ENCODE measurements around the gene VGF. TPM values are rescaled to one million over a fixed set of nuclear protein-coding genes. Genes with fewer than 3 reads are reported as not detected.

Gene VGF
- total RNA-seq, 1 donor from 2014 or later, result 51.8 TPM

GRCh38 chr7:101185258-101185839, 20.0 kb upstream of the VGF start:
- Histone ChIP-seq H3K9ac (ENCODE audit: low read length) (no peak overlapping the region), H3K27me3 (ENCODE audit: insufficient read depth, low read length) (peaks cover 5% of the 10 kb centered on the region), H3K36me3 (ENCODE audit: insufficient read depth, low read length) (no peaks in the 10 kb centered on the region), H4K20me1 (ENCODE audit: insufficient read depth, low read length) (no peaks in the 10 kb centered on the region), H3K9me3 (ENCODE audit: insufficient read depth, low read depth, low read length) (no peaks in the 10 kb centered on the region), H3K4me1 (ENCODE audit: insufficient read depth, low read length) (no peaks in the 10 kb centered on the region), H3K27ac (ENCODE audit: low read depth, low read length) (no peak overlapping the region), H3K79me2 (ENCODE audit: insufficient read depth, low read length) (no peaks in the 10 kb centered on the region), H2AFZ (ENCODE audit: low read depth, low read length) (no peak overlapping the region), H3K4me2 (ENCODE audit: low read length) (no peak overlapping the region), H3K4me3 (ENCODE audit: insufficient read depth, low read depth, low read length) (no peak overlapping the region)
- H3K9me3 Mint-ChIP-seq (ENCODE audit: unreplicated experiment), result no peaks in the 10 kb centered on the region
- H3K4me1 Mint-ChIP-seq (ENCODE audit: low read depth, unreplicated experiment), result peaks cover 8% of the 10 kb centered on the region
- DNase-seq (ENCODE audit: low read depth) (peak; percentile 53), FAIRE-seq (no peak)
- H3K27ac Mint-ChIP-seq (ENCODE audit: unreplicated experiment), result no peak overlapping the region
- H3K27me3 Mint-ChIP-seq (ENCODE audit: low read depth, unreplicated experiment), result peaks cover 13% of the 10 kb centered on the region
- TF ChIP-seq EZH2 (IDR thresholded peaks at IDR 0.05; ENCODE audit: insufficient read depth, low read length) (no peak), CTCF (IDR thresholded peaks at IDR 0.05; ENCODE audit: insufficient read depth, low read depth, low read length) (no peak)
- H3K36me3 Mint-ChIP-seq (ENCODE audit: low read depth, unreplicated experiment), result no peaks in the 10 kb centered on the region
- no peak overlapping the region for H3K4me3 Mint-ChIP-seq (ENCODE audit: unreplicated experiment)

- Mint-ChIP-seq H3K27ac (ENCODE audit: unreplicated experiment) (no peak within 1 kb of the TSS), H3K27me3 (ENCODE audit: low read depth, unreplicated experiment) (peaks cover 49% of the 10 kb centered on the region), H3K4me1 (ENCODE audit: low read depth, unreplicated experiment) (peaks cover 7% of the 10 kb centered on the region), H3K9me3 (ENCODE audit: unreplicated experiment) (no peaks in the 10 kb centered on the region), H3K4me3 (ENCODE audit: unreplicated experiment) (peak within 1 kb of the TSS; percentile 67), H3K36me3 (ENCODE audit: low read depth, unreplicated experiment) (no peaks in the 10 kb centered on the region)
- TF ChIP-seq CTCF (IDR thresholded peaks at IDR 0.05; ENCODE audit: insufficient read depth, low read depth, low read length), result no peak
- peak; percentile 100 for TF ChIP-seq EZH2 (IDR thresholded peaks at IDR 0.05; ENCODE audit: insufficient read depth, low read length)
- no peak for FAIRE-seq
- no peak within 1 kb of the TSS for H2AFZ ChIP-seq (ENCODE audit: low read depth, low read length)
- no peak within 1 kb of the TSS for H3K4me3 ChIP-seq (ENCODE audit: insufficient read depth, low read depth, low read length)
- H3K9me3 ChIP-seq (ENCODE audit: insufficient read depth, low read depth, low read length), result no peaks in the 10 kb centered on the region
- H4K20me1 ChIP-seq (ENCODE audit: insufficient read depth, low read length), result no peaks in the 10 kb centered on the region
- H3K4me1 ChIP-seq (ENCODE audit: insufficient read depth, low read length), result peaks cover 2% of the 10 kb centered on the region
- H3K27me3 ChIP-seq (ENCODE audit: insufficient read depth, low read length), result peaks cover 42% of the 10 kb centered on the region
- no peaks in the 10 kb centered on the region for H3K79me2 ChIP-seq (ENCODE audit: insufficient read depth, low read length)
- no peak within 1 kb of the TSS for H3K27ac ChIP-seq (ENCODE audit: low read depth, low read length)
- H3K4me2 ChIP-seq (ENCODE audit: low read length), result peak within 1 kb of the TSS; percentile 70
- DNase-seq (ENCODE audit: low read depth), result no peak
- no peaks in the 10 kb centered on the region for H3K36me3 ChIP-seq (ENCODE audit: insufficient read depth, low read length)
- no peak within 1 kb of the TSS for H3K9ac ChIP-seq (ENCODE audit: low read length)
These were observed 14.9 kb upstream of the VGF start, which contains the start of gene NAT16 for GRCh38 chr7:101180130-101180755. Gene NAT16, minus strand, starts transcription at chr7:101180293. Its CDS starts 5,486 bp downstream, at chr7:101174807.

GRCh38 chr7:101179713-101180112, 14.3 kb upstream of the VGF start:
- H3K79me2 ChIP-seq (ENCODE audit: insufficient read depth, low read length), result no peaks in the 10 kb centered on the region
- H3K36me3 ChIP-seq (ENCODE audit: insufficient read depth, low read length), result no peaks in the 10 kb centered on the region
- Mint-ChIP-seq H3K9me3 (ENCODE audit: unreplicated experiment) (no peaks in the 10 kb centered on the region), H3K36me3 (ENCODE audit: low read depth, unreplicated experiment) (no peaks in the 10 kb centered on the region), H3K4me3 (ENCODE audit: unreplicated experiment) (no peak overlapping the region), H3K27me3 (ENCODE audit: low read depth, unreplicated experiment) (peaks cover 54% of the 10 kb centered on the region), H3K27ac (ENCODE audit: unreplicated experiment) (no peak overlapping the region), H3K4me1 (ENCODE audit: low read depth, unreplicated experiment) (peaks cover 3% of the 10 kb centered on the region)
- H2AFZ ChIP-seq (ENCODE audit: low read depth, low read length), result no peak overlapping the region
- H3K27ac ChIP-seq (ENCODE audit: low read depth, low read length), result no peak overlapping the region
- H3K4me3 ChIP-seq (ENCODE audit: insufficient read depth, low read depth, low read length), result no peak overlapping the region
- H4K20me1 ChIP-seq (ENCODE audit: insufficient read depth, low read length), result no peaks in the 10 kb centered on the region
- H3K9me3 ChIP-seq (ENCODE audit: insufficient read depth, low read depth, low read length), result no peaks in the 10 kb centered on the region
- TF ChIP-seq EZH2 (IDR thresholded peaks at IDR 0.05; ENCODE audit: insufficient read depth, low read length) (no peak), CTCF (IDR thresholded peaks at IDR 0.05; ENCODE audit: insufficient read depth, low read depth, low read length) (no peak)
- H3K4me1 ChIP-seq (ENCODE audit: insufficient read depth, low read length), result peaks cover 2% of the 10 kb centered on the region
- FAIRE-seq (no peak), DNase-seq (ENCODE audit: low read depth) (no peak)
- no peak overlapping the region for H3K9ac ChIP-seq (ENCODE audit: low read length)
- H3K27me3 ChIP-seq (ENCODE audit: insufficient read depth, low read length), result peaks cover 44% of the 10 kb centered on the region
- H3K4me2 ChIP-seq (ENCODE audit: low read length), result no peak overlapping the region

Data from astrocyte (in vitro differentiated cells and primary cell).